ENCODE results near the gene ZCCHC4. TPM values are rescaled to one million over a fixed set of nuclear protein-coding genes. Genes with fewer than 3 reads are reported as not detected.
"Not testable (repeated sequence)": the region's sequence is repeated elsewhere in the genome, so short reads cannot be mapped to it uniquely, and the experiment has no call there.

The ZCCHC4 gene
- total RNA-seq, 1 donor from 2014 or later: 6.7 TPM

GRCh38 chr4:25320773-25321172 is 8.2 kb downstream of the ZCCHC4 start:
- DNase-seq (ENCODE audit: low read depth, low spot score): no peak

GRCh38 chr4:25321703-25322102 is 9.1 kb downstream of the ZCCHC4 start:
- DNase-seq (ENCODE audit: low read depth, low spot score): no peak

GRCh38 chr4:25328463-25328862 is 15.9 kb downstream of the ZCCHC4 start:
- not testable (repeated sequence) for DNase-seq (ENCODE audit: low read depth, low spot score)

- DNase-seq (ENCODE audit: low read depth, low spot score): no peak
Observed at GRCh38 chr4:25330335-25330734, 17.8 kb downstream of the ZCCHC4 start.

GRCh38 chr4:25330905-25331808 is 18.6 kb downstream of the ZCCHC4 start:
- no peak for DNase-seq (ENCODE audit: low read depth, low spot score)

GRCh38 chr4:25343671-25344070 is 31.1 kb downstream of the ZCCHC4 start:
- no peak for DNase-seq (ENCODE audit: low read depth, low spot score)

- no peak for DNase-seq (ENCODE audit: low read depth, low spot score)
Observed at GRCh38 chr4:25345744-25346143, 33.2 kb downstream of the ZCCHC4 start.

- DNase-seq (ENCODE audit: low read depth, low spot score): no peak
Observed at GRCh38 chr4:25346913-25347312, 34.3 kb downstream of the ZCCHC4 start.

GRCh38 chr4:25347473-25347872 is 34.9 kb downstream of the ZCCHC4 start:
- DNase-seq (ENCODE audit: low read depth, low spot score): no peak

GRCh38 chr4:25347971-25348370 is 35.4 kb downstream of the ZCCHC4 start:
- no peak for DNase-seq (ENCODE audit: low read depth, low spot score)

GRCh38 chr4:25350561-25350960 is 38.0 kb downstream of the ZCCHC4 start:
- no peak for DNase-seq (ENCODE audit: low read depth, low spot score)

- no peak for DNase-seq (ENCODE audit: low read depth, low spot score)
Observed at GRCh38 chr4:25351777-25352416, 39.3 kb downstream of the ZCCHC4 start.

- DNase-seq (ENCODE audit: low read depth, low spot score): no peak
Observed at GRCh38 chr4:25356068-25356467, 43.5 kb downstream of the ZCCHC4 start.

- no peak for DNase-seq (ENCODE audit: low read depth, low spot score)
Observed at GRCh38 chr4:25358515-25359275, 46.1 kb downstream of the ZCCHC4 start.

- no peak for DNase-seq (ENCODE audit: low read depth, low spot score)
Observed at GRCh38 chr4:25361253-25361652, 48.7 kb downstream of the ZCCHC4 start.

GRCh38 chr4:25367004-25367621 is 54.5 kb downstream of the ZCCHC4 start:
- no peak for DNase-seq (ENCODE audit: low read depth, low spot score)

- DNase-seq (ENCODE audit: low read depth, low spot score): no peak
Observed at GRCh38 chr4:25367877-25368276, 55.3 kb downstream of the ZCCHC4 start.

- no peak for DNase-seq (ENCODE audit: low read depth, low spot score)
Observed at GRCh38 chr4:25368315-25368714, 55.7 kb downstream of the ZCCHC4 start.

GRCh38 chr4:25370242-25370641 is 57.7 kb downstream of the ZCCHC4 start:
- no peak for DNase-seq (ENCODE audit: low read depth, low spot score)

- not testable (repeated sequence) for DNase-seq (ENCODE audit: low read depth, low spot score)
Observed at GRCh38 chr4:25372549-25372948, 60.0 kb downstream of the ZCCHC4 start.

GRCh38 chr4:25376754-25377571 is 64.4 kb downstream of the ZCCHC4 start, which contains the start of gene ANAPC4:
Gene ANAPC4 (plus strand): TSS chr4:25377263. CDS start chr4:25377428, 165 bp downstream.
- DNase-seq (ENCODE audit: low read depth, low spot score): peak; percentile 67
